HG03135 (cell line): ENCODE measurements around the gene MRPL27.

ENCODE experiments used
- ATAC-seq: cut with Tn5 transposase; IDR thresholded peaks from one replicate; pipeline ENCODE4 v1.9.1; 2021; ENCODE audit warnings: mild to moderate bottlenecking, moderate library complexity; ENCODE audit not compliant: unreplicated experiment

Gene MRPL27

DNA sequence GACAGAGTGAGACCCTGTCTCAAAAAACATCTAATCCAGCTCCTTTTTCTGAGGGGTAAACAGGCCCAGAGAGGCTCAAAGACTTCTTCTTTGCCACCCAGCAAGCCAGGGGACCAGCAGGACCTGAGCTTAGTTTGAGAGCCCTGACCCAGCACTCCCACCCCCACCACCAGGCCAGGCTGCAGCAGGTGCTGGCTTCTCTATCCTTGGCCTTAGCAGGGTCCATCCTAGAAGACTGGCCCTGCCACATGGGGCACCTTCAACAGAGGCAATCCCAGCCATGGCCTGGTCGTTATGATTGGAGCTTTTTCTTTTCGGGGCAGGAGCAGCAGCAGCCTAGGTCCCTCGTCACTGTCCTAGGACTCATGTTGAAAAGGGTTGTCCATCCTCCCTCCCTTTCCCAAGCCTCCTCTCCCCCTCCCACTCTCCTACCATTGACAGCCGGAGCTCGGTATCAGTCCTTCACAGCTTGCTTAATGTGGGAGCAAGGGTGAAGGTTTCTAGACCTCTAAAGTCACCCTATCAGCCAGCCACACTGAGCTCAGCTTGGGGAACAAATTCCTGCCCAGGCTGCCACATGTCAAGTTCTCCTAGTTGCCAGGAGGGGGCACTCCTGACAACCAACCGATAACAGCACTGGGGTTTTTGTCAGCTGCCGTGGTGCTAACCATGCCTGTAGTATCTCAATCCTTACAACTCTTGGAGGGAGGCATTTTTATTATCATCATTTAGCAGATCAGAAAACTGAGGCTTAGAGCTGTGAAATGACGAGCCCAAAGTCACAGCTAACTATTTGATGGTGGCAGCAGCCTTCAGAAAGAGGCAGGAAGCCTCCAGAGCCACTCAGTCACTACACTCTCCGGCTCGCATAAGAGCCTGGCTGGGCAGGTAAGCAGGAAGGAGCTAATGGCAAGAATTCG, 11.2 kb downstream of the MRPL27 start:
- no peak for ATAC-seq

DNA sequence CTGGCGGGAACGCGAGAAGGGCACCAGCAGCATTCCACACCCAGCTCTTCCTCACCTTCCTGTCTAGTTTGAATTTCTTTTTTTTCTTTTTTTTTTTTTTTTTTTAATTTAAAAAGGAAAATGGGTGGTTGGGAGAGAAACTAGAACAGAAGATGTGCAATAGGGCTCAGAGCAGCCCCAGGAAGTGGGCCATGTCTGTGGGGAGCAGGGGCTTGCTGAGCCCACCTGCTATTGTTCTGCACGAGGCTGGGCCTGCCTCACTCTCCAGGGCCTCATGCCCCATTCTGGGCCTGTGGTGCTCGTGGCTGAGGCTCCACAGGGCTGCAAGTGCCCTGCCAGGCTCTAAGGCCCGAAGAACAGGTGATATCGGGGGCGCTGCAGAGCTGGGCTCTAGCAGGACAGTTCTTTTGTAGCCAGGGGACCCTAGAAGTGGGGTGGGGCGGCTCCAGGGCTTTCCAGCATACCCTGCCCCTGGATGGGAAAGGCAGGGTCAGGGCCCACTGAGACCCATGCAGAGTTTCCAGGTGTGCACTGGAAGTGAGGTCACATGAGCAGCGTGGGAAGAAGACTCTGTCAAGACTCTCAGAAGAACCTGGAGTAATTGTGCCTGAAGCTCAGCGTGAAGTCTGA, 12.4 kb downstream of the MRPL27 start:
- no peak for ATAC-seq

DNA sequence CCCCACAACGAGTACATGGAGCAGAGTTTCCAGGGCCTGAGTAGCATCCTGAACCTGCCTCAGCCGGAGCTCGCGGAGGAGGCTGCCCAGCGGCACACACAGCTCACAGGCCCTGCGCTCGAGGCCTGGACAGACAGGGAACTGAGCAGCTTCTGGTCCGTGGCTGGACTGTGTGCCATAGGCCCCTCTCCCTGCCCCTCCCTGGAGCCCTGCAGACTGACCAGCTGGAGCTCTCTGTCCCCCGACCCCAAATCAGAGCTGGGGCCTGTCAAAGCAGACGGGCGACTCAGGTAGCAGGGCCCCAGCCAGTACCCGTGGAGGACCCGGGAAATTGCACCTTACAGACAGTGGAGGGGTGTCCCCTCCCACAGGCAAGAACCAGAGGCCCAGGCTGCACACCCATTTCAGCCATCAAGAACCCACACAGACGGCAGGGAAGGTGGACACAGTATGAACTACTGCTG, 13.0 kb downstream of the MRPL27 start:
- no peak for ATAC-seq

DNA sequence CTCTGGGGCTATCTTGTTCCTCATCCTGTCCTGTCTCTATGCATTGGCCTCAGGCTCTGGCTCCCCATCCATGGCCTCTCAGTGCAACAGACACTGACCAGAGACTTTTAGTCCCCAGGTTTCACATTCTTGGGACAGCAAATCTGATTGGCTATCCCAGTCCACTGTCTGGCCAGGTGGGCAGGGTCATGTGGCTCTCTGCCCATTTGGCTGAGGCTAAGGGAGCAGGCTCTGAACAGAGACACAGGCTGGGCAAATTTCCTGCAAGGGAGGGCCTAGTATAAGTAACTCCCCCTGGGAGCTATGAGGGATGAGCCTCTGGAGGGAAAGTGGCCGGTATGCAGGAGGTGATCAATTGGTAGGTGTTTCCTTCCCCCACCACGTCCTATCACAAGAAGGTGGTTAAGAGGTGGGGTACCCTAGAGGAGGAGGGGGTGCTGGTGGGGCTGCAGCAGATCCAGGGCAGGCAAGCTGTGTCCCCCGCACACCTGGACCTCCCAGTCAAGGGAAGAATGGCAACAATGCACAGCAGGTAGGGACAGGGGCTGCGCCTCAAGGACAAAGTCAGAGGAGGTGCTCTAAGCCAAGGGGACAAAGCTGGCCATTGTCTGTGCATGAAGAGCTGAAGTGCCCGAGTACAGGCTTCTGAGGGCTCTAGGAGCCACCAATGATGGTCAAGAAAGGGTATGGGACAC, 13.8 kb downstream of the MRPL27 start:
- no peak for ATAC-seq

DNA sequence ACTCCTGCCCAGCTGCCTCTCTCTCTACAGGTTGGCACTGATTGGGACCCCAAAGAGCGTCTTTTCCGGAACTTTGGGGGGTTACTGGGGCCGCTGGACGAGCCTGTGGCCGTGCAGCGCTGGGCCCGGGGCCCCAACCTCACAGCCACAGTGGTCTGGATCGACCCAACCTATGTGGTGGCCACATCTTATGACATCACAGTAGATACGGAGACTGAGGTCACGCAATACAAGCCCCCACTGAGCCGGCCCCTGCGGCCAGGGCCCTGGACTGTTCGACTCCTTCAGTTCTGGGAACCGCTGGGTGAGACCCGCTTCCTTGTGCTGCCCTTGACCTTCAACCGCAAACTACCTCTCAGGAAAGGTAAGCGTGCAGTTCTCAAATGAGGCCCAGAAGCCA, 14.8 kb downstream of the MRPL27 start:
- ATAC-seq: no peak

DNA sequence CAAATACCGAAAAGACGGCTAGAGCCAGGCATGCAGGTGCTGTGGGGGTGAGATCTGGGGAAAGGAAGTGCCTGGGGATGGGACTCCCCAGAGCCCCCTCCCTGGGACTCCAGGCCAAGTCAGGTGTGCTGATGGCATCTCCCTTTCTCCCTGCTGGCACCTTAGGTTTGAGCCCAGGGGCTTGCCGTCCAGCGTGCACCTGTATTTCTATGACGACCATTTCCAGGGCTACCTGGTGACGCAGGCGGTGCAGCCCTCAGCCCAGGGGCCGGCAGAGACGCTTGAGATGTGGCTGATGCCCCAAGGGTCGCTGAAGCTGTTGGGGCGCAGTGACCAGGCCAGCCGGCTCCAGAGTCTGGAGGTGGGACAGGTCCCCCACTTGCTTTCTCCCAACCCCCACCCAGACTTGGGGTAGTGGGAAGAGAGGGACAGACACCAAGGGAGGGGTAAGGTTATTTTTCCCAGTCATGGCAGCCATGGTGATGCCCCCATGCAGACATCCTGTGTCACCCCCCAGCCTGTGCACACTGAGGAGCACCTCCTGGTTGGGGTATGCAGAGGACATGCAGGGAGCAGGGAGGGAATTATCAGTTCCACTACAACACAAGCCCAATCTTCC, 16.0 kb downstream of the MRPL27 start:
- no peak for ATAC-seq

DNA sequence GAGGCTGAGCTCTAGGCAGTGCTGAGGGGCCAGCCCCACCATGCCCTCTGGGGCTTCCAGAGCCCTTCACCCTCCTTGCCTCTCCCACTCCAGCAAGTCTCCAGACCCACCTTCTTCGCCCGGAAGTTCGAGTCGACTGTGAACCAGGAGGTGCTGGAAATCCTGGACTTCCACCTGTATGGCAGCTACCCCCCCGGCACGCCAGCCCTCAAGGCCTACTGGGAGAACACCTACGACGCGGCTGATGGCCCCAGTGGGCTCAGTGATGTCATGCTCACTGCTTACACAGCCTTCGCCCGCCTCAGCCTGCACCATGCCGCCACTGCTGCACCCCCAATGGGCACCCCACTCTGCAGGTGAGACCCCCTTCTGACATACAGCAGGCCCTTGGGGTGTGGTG, 16.6 kb downstream of the MRPL27 start:
- no peak for ATAC-seq

DNA sequence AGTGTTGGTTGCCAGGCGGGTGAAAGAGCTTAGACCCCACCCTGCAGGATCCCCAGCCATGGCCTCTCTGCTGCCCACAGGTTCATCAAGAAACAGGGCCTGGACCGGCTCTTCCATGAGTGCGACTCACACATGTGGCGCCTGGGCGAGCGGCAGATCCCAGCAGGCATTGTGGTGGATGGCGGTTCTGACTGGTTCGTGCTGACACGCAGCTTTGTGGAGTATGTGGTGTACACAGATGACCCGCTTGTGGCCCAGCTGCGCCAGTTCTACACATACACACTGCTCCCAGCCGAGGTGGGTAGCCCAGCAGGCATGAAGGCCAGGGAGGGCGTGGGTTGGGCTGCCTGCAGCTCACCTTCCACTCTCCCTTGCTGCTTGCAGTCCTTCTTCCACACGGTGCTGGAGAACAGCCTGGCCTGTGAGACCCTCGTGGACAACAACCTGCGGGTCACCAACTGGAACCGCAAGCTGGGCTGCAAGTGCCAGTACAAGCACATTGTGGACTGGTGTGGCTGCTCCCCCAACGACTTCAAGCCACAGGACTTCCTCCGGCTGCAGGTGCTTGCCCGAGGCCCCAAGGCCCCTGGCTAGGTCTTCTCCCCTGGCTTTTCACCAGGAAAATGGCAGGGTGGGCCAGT, 17.2 kb downstream of the MRPL27 start:
- no peak for ATAC-seq

DNA sequence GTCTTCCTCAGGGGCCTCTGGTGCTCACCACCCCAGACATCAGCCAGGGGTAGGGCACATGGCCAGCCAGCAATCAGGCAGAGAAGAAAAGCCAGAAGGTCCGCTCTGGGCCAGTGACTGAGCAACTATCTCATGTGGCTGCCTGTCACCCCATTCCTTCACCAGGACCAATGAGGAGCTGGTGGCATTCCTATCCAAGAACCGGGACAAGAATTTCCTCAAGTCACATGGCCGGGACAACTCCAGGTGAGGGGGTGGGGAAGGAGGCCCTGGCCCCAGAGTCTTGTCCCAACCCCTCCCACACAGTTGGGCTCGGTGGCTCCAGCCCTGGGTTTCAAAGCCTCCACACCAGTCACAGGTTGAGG, 17.7 kb downstream of the MRPL27 start:
- ATAC-seq: no peak

DNA sequence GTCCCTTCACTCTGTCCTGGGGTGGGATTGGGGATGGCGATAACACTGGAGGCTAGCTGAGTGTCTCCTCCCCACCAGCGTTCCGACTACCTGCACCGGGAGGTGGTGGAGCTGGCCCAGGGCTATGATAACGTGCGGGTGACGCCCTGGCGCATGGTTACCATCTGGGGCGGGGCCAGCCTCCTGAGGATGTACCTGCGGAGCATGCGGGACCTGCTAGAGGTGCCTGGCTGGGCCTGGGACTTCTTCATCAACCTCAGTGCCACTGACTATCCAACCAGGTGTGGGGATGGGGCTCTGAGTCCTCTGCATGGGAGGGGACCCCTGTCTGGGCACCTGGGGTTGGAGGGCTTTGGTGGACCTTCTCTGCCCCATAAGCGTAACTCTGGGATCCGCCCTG, 18.2 kb downstream of the MRPL27 start:
- ATAC-seq: no peak

DNA sequence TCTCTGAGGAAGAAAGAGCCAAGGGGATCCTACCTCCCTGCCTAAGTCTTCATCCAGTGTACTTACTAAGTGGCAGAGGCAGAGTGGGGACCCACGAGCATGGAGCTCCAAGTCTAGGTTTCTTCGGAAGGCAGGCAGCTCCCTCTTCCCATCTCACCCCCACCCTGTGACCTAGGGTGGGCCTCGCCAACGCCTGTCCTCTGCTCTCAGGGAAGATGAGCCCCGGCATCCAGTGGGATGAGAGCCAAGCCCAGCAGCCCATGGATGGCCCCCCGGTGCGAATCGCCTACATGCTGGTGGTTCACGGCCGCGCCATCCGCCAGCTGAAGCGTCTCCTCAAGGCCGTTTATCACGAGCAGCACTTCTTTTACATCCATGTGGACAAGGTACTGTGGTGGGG, 18.8 kb downstream of the MRPL27 start:
- ATAC-seq: no peak

DNA sequence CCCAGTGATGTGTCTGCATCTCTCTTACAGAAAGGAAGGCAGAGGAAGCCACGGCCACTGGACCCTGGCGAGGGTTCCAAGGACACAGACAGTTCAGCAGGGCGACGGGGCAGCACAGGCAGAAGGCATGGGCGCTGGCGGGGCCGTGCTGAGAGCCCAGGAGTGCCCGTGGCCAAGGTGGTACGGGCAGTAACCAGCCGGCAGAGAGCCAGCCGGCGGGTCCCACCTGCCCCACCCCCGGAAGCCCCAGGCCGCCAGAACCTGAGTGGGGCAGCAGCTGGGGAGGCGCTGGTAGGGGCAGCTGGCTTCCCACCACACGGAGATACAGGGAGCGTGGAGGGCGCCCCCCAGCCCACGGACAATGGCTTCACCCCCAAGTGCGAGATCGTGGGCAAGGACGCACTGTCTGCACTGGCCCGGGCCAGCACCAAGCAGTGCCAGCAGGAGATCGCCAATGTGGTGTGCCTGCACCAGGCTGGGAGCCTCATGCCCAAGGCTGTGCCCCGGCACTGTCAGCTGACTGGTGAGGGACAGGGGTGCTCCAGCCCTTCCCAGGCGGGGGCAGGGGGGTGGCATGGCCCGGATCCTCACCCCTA, 19.3 kb downstream of the MRPL27 start:
- ATAC-seq: no peak

DNA sequence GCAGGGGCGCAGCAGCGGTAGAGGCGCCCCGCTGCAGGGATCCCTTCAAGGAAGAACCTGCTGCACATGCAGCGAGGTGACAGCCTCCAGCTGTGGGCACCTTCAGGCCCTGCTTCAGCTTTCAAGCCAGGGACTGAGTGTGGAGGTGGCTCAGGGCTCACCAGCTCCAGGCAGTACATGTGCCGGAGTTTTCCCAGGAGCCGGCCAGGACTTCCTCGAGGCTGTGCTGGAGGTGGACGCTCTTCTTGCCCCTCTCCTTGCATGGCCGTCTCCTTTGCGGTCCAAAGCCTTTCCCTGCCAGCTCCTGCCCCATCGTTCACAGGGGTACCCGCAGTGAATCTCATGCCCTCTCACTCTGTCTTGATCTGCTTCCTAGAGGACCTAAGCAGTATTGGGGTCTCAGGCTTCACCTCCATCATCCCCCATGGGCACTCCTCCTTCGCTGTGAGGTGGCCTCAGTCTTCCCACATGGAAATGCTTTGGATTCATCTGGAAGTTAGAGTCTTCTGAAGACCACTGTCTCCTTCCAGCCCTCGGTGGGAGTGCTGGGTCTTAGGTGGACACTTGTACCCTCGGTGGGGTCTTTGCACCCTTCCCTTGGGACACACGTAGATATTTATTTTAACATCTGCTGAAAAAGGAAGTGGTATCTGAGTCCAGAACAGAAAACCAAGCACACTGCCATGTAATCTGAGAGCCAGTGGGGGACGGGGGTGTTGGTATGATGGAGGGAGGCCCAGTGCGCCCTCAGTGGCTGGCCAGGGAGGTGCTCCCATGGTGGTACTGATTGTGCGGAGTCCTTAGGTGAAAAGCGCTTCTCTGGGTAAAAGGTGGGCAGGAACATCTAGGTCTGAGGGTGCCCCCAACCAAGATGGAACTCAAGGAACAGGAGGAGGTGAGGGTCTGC, 20.0 kb downstream of the MRPL27 start:
- ATAC-seq: no peak

DNA sequence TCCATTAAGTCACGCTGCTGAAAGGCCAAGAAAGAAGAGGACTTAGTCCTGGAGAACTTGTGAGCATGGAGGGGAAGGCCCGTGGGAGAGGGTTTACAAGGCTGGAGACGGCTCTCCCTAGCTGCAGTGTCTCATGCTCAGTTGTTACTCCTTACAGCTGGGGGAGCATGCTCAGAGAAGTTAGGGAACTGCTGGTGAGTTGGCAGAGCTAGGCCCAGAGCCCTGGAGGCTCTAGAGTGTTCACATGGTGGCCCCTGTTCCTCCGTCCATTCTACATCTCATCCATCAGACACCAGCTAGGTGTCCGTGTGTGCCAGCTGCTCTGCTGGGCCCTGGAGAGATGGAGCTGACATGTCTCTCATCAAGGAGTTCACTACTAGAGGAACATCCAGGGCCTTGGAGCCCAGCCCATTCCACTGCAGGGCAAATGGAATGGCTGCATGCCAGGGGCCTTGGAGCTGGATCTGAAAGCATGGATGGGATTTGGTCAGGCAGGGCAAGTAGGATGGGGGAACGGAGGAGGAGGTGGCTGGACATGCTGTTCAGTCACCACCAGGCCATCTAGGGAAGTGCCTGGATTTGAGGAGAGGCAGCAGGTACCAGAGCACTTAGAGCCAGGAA, 20.8 kb downstream of the MRPL27 start:
- no peak for ATAC-seq

DNA sequence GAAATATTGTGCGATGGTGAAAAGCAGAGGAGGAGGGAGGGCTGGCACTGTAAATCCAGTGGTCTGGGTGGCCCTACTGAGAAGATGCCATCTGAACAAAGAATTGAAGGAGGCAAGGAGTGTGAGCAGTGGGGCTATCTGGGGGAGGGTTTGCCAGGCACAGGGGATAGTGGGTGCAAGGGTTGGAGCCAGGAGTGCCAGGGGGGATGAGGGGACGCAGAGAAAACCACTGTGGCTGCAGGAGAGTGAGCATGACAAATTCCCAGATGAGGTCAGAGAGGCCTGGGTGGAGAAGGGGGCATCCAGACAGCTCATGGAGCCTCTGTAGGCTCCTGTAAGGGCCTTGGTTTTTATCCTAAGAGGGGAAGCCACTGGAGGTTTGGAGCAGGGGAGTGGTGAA, 22.3 kb downstream of the MRPL27 start:
- no peak for ATAC-seq

DNA sequence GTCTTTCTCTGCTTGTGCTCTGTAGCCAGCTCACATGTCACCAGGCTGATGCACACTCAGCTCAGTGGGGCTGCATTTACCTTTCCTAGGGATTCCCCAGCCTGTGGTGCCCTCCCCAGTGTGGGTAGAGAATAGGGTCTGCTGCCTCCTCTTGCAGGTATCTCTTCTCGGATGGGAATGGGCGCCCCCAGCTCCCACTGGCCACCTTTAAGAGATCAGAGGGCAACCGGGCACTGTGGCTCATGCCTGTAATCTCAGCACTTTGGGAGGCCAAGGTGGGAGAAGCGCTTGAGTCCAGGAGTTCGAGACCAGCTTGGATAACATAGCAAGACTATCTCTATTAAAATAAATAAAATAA, 23.8 kb downstream of the MRPL27 start:
- ATAC-seq: no peak

DNA sequence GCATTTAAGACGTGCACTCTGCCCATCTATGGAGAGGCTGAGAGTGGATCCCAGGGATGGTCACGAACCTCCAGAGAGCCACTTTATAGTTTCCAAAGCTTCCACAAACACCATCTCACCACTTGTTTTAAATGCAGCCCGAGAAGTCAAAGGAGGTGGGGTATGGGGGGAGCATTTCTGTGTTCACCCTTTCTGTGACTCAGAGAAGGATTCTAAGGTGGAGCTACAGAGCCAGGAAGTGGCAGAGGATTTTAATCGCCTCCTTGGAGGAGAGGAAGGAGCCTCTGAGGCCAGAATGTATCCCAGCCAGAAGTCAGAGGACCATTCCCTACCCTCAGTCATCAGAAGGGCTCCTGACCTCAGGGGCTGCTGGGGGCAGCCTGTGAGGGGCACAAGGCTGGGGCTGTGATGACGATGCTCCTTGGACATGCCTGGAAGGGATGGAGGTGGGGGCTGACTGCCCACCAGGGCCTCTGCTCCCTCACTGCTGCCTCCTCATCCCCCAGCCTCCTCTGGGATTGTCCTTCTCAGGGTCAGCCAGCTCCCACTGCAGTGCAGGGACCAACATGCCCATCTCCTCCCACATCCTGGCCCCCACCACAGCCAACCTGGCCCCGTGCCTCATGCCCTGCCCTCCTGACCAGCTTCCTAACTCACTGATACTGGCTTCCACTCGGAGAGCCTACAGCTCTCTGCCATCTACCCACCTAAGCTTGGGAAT, 24.3 kb downstream of the MRPL27 start:
- ATAC-seq: no peak

DNA sequence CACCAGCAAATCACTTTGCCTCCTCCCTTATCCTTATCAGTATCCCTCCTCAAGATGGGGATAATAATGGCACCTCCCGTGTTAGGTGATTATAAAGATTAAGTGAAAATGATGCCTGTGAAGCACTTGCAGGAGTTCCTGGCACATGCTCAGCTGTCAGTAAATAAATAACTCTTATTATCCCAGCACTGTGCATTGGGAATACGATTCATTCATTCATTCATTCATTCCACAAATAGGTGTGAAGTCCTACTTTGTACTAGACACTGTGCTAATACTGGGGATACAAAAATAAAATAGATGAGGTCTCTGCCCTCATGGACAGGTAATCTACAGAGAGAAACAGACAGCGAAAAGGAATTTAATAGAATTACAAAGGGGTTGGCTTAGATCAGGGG, 25.1 kb downstream of the MRPL27 start:
- ATAC-seq: no peak
